Activated CD4-positive, alpha-beta T cell treated with anti-CD3 and anti-CD28 coated beads, Interleukin-2, amount 50 U/mL, for 4 hours (primary cell): ENCODE data around the gene CACNB3.

Source experiments
- DNase-seq, 2 experiments: peaks; one replicate each; pipeline ENCODE4 v3.0.0-alpha.2; 2020

CACNB3 gene

DNA sequence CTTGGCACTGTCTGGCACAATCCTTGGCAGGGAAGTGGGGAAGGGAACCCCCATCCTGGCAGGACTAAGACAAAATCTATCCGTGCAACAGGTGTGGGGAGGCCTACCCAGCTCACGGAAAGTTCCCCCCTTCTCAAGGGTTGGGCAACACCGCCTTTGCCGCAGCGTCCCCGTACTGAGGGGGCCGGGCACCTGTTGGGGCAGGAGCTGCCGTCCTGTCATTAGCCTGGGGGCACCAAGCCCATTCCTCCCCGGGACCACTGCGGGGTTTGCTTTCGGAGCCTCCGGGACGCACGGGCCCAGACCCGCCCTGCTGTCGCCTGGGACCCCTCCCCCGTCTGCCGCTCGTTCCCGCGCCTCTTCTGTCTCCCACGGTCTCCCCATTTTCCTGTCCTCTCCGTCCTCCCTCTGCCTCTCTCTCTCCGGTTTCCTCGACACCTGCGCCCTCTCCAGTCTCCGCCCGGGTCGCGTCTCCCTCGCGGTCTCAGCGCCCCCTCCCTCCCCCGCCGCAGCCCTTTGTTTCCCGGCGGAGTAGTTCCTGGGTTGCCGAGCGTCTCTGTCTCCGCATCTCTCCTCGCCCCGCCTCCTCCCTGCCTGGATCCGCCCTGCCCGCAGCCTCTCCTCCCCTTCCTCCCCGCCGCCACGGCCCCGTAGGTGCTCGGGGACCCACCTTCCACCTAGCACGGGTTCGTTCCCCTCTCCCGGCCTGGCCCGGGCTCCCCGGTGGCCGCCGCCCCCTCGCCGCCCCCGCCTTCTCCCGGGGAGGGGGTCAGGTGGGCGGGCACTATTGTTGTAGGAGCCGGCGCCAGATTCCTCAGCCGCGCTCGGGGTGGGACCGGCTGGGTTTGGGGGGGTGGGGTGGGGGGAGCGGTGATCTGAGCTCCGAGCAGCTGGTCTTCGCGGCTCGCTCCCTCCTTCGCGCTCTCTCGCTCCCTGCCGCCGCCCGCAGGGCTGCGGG is at the start of gene CACNB3:
TSS of gene CACNB3 (plus strand) at position 624 of the 958 bp plus-strand sequence. CDS start 434 bp downstream, outside the sequence.
- peak; percentile 76 to 77 for DNase-seq

DNA sequence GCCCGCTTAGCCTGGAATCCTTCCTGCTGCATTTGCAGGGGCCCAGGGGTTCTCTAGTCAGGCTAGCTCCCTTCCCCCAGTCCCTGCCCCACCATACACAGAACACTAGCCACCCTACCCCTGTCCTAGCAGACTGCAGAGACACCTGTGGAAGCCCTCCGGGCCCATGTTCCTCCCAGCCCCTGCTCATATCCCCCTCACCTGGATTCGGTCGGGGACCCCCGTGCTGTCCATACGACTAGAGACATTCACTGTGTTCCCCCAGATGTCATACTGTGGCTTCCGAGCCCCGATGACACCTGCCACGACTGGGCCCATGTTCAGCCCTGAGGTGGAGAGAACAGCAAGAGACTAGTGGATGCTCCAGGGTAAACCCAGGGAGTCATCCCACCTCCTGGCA is 49.6 kb upstream of the CACNB3 start:
- DNase-seq, result no peak

DNA sequence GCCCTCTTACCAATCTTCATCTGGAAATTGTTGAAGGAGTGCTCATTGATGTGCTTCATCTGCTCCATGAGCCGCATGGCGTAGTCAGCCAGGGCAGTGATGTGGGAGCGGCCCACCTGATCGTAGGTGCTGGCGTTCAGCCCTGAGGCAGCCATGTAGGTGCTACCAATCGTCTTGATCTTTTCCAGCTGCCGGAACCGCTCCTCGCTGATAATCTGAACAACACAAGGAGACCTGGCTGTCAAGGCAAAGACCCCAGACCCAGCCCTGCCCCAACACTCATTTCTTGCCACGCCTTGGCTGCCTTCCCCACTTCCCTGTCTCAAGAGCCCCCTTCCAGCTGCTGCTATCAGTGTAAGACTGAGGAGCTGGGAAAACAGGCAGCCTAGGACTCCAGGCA is 47.5 kb upstream of the CACNB3 start:
- DNase-seq, result no peak

DNA sequence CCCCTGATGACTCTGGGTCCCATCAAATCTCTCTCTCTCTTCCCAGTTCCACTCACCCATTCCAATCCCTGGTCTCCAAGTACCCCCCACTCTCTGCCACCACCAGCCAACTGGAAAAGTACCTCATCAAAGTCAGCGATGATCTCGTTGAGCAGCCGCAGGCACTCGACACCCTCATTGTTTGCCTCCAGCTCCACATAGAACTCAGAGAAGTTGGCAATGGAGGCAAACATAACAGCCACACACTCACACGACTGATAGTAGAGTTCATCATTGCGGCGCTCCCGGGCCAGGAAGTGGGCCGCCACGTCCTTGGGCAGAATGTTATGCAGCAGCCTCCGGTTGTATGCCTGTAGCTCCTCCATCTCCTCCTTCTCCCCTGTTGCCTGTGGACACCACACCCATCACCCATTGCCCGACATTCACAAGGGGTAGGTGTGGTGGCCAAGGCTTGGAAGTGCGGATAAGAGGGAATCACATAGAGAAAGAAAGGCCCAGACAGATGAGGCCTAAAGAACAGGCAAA is 46.6 kb upstream of the CACNB3 start:
- no peak for DNase-seq

DNA sequence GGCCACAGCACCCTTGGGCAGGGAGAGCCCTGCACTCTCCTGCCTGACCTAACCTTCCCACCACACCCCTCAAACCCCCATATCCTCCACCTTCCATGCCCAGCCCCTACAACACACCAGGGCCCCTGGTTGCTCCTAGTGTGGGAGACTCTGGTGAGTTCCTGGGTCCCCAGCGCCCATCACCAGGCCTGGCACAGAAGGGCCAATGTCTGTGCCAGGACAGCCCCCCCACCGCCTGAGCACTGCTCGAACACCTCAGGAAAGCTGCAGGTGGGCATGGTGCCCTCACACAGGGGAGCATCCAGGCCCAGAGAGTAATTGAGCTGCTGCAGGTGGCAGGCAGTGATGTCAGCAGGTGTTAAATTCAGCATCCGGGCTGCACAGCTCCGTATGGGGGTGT is 44.6 kb upstream of the CACNB3 start:
- no peak for DNase-seq

DNA sequence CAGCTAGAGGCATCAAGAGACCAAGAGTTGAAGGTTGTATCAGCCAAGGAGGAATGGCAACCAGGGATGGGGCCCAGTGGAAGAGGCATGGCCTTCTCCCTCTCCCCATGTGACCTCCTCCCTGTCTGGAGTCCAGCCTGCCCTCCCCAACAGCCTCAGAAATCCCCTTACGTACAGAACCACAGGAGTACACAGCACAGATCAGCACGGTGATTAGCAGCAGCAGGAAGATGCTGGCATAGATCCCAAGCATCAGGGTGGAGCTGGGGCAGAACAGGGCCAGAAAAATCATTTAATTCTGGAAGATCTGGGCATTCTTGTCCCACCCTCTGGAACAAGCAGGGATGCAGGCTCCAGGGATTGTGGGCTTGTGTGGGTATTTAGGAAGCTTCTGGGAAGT is 43.8 kb upstream of the CACNB3 start:
- DNase-seq, result no peak

DNA sequence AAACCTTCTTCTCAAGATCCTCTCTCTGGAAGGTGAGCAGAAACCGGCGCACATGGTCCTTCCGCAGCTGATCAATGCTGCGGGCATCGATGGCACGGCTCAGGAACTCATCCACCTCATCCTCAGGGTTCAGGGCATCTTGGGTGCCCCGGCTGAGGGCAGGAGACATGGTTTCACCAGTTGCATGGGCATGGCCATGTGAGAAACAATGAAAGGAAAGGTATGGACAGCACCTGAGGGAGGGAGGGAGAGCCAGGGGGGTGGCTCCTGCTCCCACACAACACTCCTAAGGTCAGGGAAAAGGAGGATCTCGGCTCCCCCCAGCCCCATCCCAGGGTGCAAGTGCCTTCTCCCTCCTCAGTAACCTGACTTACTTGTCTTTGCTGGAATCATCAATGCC is 43.0 kb upstream of the CACNB3 start:
- DNase-seq, result no peak

DNA sequence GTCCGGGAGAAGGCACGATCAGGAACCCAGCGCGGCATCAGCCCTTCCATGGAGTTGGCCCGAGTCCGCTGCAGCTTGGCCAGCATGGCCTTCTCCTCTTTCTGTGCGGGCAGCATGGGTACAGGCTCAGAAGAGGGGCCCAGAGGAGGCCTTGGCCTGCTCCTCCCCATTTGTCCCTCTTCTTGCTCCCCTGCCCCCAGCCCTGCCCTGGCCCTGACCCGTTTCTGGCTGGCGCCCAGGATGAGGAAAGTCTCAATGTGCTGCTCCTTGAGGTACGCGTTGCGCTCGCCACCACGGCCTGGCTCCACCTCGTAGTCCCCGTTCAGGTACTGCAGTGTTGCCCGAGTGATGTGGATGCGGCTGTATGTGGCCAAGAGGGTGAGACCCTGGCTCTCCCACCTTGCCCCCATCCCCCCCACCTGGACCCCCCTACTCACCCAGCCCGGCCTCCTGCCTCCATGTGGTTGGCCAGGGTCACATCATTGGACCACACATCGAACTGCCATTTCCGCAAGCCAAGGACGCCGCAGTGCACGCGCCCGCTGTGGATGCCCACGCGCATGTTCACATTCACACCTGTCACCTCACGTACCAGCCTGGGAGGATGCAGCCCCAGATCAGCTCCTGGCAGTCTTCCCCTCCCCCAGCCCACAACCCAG is 42.2 kb upstream of the CACNB3 start:
- no peak for DNase-seq

DNA sequence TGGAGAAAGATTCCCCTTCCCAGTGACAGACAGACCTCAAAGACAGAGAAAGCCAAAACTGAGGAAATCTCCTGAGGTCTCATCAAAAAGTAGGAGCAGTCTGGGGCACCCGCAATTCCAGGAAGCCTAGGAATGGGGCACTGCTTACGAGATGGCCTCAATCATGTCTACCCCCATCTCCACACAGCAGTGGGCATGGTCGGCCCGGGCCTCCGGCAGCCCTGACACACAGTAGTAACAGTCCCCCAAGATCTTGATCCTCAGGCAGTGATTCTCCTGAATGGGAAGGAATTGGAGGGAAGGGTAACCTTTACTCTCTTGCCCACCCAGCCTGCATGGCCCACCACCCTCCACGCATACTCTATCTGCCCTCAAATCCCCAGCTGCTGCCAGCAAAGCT is 41.3 kb upstream of the CACNB3 start:
- DNase-seq, result no peak

DNA sequence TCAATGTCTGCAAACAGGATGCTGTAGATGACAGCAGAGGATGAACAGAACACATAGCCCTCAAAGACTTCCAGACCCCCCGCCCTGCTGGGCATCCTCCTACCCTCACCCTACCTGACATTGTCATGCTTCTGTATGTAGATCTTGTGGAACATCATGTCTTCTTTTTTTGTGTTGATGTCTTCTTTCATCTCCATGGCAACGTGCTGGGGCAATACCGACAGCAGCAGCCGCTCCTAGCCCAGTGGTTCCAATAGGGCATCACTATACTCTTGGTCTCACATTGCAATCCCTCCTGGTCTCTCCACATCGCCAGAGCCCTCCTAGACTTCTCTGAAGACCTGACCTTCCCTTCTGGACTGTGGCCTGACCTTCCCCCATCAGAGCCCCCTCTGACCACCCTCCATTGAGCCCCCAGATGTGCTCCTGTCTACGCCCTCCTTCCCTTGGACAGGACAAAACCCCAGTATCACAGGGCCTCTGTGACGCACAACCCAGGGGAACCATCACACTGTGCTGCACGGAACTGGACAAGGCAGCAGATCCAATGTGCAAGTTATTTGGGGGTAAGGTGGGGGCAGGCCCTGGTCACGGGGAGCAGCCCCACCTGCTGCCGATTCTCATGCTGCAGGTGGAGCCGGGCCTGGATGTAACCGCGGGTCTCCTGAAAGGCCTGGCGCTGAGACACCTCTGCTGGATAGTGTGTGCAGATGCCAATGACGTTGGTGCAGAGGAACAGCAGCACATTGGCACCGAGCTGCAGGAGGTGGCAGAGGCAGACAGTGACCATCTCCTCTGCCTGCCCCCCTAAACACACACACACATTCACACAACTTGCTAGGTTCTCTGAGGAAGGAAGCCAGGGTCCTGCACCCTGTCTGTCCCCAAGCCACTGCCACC is 40.5 kb upstream of the CACNB3 start:
- DNase-seq, result no peak

DNA sequence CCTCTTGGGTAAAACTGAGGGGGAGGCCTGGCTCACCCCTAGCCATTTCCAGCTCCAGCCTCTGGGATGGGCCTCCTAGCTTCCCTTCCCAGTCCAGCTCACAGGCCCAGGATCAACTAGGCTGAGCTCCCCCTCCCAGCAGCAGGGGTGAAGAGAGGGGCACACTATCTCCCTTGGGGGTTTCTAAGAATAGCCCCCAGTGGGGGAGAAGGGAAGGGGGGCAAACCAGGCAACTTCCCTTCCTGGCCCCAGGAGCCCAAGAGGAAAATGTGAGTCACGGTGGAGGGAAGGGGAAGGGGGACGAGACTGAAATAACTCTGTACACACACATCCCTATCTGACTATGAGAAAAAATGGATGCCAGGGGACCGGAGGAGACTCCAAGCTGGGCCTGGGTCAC is 38.4 kb upstream of the CACNB3 start:
- DNase-seq, result no peak

DNA sequence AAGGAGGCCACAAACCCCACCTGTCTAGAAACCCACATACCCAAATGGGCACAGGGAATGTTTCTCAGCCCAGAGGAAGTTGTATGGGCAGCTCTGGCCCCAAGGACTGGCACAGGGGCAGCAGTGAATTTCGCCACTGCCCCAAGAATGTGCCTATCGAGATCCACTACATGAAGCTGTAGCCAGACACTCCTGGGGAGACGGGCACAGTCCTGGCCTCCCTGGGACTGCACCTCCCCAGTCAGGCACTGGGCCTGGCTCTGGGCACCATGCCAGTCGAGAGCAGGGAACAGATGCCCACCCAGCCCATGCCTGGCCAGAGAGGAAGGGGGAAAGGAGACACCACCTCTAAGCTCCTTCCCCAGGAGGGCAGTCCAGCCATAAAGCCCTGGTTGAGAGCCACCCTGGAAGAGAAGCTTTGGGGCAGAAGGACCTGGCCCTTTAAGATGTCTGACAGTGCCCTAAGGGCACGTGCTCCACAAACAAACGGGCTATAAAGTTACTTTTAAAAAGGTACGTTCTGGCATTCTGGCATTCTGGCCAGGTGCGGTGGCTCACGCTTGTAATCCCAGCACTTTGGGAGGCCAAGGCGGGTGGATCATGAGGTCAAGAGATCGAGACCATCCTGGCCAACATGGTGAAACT is 37.8 kb upstream of the CACNB3 start:
- no peak for DNase-seq

DNA sequence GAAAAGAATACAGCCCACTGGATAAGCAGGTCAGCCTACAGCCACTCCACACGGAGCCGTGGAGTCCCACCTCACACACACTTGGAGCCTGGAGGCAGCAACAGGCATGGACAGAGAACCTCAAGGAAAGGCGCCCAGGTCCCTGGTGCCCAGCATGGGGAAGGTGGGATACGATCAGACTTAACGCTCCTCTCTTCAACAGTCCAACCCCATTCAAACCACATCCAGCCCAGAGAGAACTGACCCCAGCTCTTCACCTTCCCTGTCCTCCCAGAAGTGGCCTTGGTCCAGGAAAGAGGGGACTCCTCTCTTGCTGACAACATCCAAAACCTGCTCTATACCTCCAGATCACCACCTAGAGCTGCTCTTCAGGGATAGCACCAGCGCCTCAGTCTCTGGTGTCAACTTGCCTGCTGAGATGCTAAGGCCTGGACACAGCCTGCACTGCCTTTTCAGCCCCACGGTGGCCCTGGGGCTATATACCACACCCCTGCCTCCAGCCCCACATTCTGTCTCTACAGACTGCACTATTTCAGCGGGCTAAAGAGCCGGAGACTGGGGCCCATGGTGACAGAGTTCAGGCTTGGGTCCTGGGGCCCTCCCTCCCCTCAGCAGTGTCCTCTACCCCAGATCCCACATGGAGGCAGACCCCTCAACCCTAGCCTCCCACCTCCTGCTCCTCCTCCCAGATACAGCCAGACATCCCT is 36.4 kb upstream of the CACNB3 start:
- DNase-seq, result no peak

DNA sequence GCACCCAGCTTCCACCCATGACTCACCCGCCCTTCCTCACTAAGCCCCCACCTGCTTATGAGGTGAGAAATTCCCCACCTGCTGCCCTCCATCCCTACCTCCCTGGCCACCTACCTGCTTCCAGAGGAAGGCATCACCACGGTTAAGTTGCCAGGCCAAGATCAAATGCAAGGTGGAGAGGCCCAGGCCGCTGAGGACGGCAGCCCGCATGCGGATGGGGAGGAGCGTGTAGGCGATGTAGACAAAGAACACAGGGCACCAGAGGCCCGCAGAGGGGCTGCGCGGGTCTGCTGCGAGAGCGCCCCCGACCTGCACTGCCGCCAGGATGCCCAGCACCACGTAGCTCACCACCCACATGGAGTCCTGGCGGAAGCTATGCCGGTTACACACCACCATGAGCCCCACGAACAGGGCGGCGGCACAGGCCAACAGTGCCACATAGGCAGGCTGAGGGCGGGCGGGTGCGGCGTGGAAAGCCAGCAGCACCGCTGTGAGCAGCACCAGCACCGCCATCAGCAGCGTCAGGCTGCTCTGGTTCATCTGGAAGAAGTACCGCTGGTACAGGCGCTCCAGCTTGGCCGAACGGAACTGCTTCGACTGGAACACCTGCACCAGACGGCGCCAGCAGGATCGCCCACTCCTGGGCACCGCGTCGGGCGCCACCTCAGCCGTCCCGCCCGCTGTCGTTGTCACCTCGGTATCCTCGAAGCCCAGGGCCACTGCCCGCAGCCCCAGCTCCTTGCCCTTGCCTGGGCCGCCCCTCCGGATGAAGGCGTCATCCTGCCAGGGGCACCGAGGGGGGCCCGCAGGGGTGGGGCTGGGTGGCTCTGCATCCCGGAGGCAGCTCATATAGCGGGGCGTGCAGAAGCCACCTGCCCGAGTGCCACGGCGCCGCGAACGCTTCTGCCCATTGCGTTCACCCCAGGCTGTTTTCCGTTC is 35.6 kb upstream of the CACNB3 start:
- no peak for DNase-seq

DNA sequence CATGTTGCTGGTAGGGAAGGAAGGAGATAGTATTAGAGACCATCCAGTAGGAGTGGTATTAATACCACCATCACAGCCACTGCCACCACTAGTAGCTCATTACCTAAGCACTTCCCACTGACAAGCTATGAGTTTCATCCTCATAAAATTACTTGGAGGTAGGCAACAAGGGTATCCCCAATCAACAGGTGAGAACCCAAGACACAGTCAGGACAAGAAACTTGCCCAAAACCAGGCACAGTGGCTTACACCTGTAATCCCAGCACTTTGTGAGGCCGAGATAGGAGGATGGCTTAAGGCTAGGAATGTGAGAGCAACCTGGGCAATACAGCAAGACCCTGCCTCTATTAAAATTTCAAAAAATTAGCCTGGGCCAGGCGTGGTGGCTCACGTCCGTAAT is 34.9 kb upstream of the CACNB3 start:
- no peak for DNase-seq

DNA sequence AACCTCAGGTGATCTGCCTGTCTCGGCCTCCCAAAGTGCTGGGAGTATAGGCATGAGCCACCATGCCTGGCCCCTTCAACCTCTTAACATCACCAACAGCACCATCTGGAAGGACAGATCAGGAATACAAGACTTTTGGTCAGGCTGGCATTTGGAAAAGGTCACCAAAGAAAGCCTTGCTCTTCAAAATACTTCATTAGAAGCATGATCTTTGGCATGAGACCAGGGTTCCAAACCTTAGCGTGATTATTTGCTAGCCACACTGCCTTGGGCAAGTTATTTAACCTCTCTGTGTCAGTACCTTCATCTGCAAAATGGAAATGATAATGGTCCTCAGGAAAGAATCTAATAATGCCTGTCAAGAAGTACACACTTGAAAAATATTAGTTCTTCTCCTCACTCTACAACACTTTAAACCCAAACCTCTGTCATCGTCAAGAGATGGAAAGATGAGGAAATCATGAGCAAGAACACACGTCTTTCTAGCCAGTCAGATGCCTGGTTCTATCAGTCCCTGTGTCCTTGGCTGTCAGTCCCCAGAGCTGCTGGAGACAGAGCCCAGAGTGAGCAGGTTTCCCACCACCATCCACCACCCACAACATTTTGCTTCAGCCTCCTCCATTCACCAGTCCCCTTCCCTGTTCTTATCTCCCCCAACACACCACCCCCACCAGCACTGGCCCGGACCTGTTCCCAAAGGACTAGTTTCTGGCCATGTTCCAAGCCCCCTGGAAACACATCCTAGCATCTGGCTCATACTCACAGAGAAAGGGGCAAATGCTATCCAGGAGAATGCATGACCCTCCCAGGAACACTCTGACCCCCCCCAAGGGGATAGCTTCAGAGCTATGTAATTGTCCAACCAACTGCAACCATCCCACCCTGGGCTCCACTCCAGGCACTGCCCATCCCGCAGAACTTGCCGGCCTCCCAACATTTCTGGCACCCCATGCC is 31.4 kb upstream of the CACNB3 start:
- no peak for DNase-seq

DNA sequence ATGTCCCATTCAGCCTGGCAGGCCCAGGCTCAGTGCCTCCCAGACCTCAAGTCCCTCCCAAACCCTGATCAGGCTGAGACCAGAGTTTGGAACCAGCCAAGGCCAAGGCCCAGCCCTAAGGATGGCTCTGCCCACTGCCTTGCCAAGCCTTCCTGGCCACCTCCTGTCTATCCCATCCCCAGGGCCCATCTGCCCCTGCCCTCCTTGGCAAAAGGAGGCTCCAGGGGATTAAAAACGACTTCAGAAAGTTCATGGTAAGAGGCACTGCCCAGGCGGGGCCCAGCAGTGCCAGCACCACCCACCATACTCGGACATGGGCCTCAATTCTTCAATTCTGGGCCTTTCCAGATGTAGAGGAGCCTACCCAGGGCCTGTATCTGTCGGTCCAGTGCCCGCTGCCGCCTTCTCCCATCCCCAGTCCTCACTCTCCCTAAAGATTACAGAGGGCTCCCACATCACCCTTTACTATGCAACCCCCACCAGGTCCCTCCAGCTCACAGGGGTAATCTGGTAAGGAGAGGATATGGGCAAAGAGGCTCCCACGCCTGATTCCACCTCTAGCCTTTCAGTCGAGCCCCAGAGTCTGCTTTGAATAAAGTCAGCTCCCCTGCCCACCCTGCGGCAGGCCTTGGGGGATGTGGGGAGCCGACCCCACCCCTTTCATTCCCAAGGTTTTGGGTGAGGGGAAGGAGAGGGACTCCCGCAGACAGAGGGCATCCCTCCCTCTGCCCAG is 30.3 kb upstream of the CACNB3 start:
- no peak for DNase-seq

DNA sequence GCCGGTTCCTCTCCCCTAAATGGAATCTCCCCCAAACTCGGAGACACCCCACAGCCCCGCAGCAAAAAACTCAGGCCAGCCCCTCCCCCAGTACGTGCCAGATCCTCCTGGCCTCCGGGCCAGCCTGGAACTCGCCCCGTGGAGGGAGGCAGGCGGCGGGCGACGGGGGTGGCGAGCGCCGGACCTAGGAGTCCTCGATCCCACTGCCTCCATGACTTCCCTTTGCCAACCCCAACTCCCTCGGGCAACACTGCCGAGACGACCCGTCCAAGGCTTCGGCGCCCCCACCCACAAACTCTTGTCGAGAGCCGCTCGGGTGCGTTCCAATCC is 29.8 kb upstream of the CACNB3 start:
- DNase-seq, result no peak
